MCF 10A (cell line): ENCODE results near the gene HECW1. TPM values are rescaled to one million over a fixed set of nuclear protein-coding genes. Genes with fewer than 3 reads are reported as not detected.

Experiments used
- BruUV-seq: library from RNA; stranded (reverse); fragments of 400-500 nt; replicated peaks from 2 replicates; lab custom pipeline; 2021; lab: Mats Ljungman, UMichigan
- CTCF ChIA-PET: fragments of 300-600 bp; sonication (Branson Sonifier 250); formaldehyde crosslinking; extraction: SDS; loops from one replicate; lab custom pipeline; 2021; ENCODE audit warnings: antibody characterized with exemption, inconsistent platforms; lab: Yijun Ruan, JAX
- POLR2A ChIA-PET: fragments of 300-600, 350-650 bp; sonication (Branson Sonifier 250); formaldehyde crosslinking; extraction: SDS; loops from one replicate; lab custom pipeline; 2020; ENCODE audit warnings: antibody characterized with exemption, inconsistent platforms; lab: Yijun Ruan, JAX
- DNase-seq: peaks from one replicate; pipeline ENCODE4 v3.0.0-alpha.2; 2018; ENCODE audit not compliant: unreplicated experiment
- H3K27ac Mint-ChIP-seq: one replicate; pipeline ENCODE4 v1.8.0; 2022; ENCODE audit warnings: mild to moderate bottlenecking, low read depth, mixed read lengths; ENCODE audit not compliant: unreplicated experiment
- H3K27me3 Mint-ChIP-seq: one replicate; pipeline ENCODE4 v1.8.0; 2022; ENCODE audit warnings: mixed read lengths; ENCODE audit not compliant: insufficient read depth, unreplicated experiment
- H3K36me3 Mint-ChIP-seq: one replicate; pipeline ENCODE4 v1.8.0; 2022; ENCODE audit warnings: mild to moderate bottlenecking, moderate library complexity, mixed read lengths; ENCODE audit not compliant: insufficient read depth, unreplicated experiment
- H3K4me1 Mint-ChIP-seq: one replicate; pipeline ENCODE4 v1.8.0; 2022; ENCODE audit warnings: mixed read lengths; ENCODE audit not compliant: insufficient read depth, unreplicated experiment
- H3K4me3 Mint-ChIP-seq: one replicate; pipeline ENCODE4 v1.8.0; 2022; ENCODE audit warnings: mild to moderate bottlenecking, moderate library complexity, mixed read lengths; ENCODE audit not compliant: unreplicated experiment
- H3K9me3 Mint-ChIP-seq: one replicate; pipeline ENCODE4 v1.8.0; 2022; ENCODE audit warnings: mixed read lengths; ENCODE audit not compliant: unreplicated experiment
- intact Hi-C: fragments of 100-400 bp; cut with micrococcal nuclease; formaldehyde crosslinking; loops from 2 replicates; pipeline ENCODE4 v1.14.1; 2022
- total RNA-seq: library from RNA; stranded (reverse); gene quantifications from 2 replicates; pipeline ENCODE4 v1.2.3, GENCODE V29; 2022
- TF ChIP-seq, protein P1 (sequence below): fragments of 200-600 bp; IDR thresholded peaks from one replicate; pipeline ENCODE4 v1.8.0; 2022; ENCODE audit warnings: antibody characterized with exemption, mild to moderate bottlenecking; ENCODE audit not compliant: unreplicated experiment

HECW1 gene
- total RNA-seq, 1 experiment from 2014 or later: not detected

DNA sequence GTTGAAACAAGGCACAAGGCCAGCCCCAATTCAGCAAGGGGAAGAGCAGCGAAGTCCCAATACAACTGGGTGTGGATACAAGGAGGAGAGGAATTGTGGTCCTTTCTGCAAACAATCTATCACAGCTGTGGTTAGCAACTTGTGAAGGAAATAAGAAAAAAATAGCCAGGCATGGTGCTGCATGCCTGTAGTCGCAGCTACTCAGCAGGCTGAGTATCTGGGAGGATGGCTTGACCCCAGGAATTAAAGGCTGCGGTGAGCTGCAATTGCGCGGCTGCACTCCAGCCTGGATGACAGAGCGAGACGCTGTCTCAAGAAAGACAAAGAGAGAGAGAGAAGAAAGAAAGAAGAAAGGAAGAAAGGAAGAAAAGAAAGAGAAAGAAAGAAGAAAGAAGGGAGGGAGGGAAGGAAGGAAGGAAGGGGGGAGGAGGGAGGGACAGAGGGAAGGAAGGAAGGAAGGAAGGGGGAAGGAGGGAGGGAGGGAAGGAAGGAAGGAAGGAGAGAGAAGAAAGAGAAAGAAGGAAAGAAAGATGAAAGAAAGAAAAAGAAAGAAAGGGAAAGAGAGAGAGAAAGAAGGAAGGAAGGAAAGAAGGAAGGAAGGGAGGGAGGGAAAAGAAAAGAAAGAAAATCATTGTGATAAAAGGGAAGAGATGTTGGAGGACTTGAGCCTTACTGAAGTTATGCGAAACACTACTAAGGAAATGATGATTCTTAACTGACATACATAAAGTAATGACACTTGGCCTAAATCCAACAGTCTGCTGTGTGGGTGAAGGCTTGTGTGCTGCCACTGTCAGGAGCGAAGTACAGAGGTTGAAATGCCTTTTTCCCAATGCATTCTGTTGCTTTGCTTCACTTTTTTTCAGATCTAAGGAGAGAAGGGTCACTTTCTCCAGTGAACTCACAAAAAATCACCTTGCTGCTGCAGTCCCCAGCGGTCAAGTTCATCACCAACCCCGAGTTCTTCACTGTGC is 353.4 kb downstream of the HECW1 start:
- DNase-seq: peak; percentile 71
- no peak overlapping the region for H3K27ac Mint-ChIP-seq
- H3K36me3 Mint-ChIP-seq: no peaks in the 10 kb centered on the region
- peak overlapping the region; percentile 34 for H3K4me3 Mint-ChIP-seq
- no peaks in the 10 kb centered on the region for H3K27me3 Mint-ChIP-seq
- ChIA-PET CTCF (interaction anchor here (0.6 to 1.4 kb wide), 2 partner anchors 117 to 246 kb away, joined by 5 to 6 read pairs; partner anchors contain the start of gene STK17A), POLR2A (no interaction called here)
- no TSS peak for BruUV-seq
- TF ChIP-seq, protein P1, sequence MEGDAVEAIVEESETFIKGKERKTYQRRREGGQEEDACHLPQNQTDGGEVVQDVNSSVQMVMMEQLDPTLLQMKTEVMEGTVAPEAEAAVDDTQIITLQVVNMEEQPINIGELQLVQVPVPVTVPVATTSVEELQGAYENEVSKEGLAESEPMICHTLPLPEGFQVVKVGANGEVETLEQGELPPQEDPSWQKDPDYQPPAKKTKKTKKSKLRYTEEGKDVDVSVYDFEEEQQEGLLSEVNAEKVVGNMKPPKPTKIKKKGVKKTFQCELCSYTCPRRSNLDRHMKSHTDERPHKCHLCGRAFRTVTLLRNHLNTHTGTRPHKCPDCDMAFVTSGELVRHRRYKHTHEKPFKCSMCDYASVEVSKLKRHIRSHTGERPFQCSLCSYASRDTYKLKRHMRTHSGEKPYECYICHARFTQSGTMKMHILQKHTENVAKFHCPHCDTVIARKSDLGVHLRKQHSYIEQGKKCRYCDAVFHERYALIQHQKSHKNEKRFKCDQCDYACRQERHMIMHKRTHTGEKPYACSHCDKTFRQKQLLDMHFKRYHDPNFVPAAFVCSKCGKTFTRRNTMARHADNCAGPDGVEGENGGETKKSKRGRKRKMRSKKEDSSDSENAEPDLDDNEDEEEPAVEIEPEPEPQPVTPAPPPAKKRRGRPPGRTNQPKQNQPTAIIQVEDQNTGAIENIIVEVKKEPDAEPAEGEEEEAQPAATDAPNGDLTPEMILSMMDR: no peak
- no peaks in the 10 kb centered on the region for H3K9me3 Mint-ChIP-seq
- peaks cover 39% of the 10 kb centered on the region for H3K4me1 Mint-ChIP-seq
- intact Hi-C loops: no loop called here

DNA sequence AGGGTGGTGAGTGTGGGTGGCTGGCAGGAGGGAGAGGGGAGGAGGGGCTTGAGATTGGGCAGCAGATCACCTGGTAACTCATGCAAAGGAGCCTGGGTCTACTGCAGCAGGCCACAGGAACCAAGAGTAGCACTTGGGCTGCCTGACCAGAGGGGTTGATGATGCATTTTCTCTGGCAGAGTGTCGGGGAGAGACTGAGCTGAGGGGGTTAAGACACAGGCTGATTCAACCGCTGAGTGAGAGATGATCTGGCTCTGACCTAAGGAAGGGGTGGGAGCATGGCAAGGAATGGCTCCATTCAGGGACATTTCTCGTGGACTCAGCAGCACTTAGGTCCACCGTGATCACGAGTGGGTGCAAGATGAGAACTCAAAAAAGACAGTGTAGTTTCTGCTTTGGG is 355.0 kb downstream of the HECW1 start:
- Mint-ChIP-seq H3K27me3 (no peaks in the 10 kb centered on the region), H3K9me3 (no peaks in the 10 kb centered on the region), H3K27ac (no peak overlapping the region), H3K36me3 (no peaks in the 10 kb centered on the region), H3K4me1 (peaks cover 38% of the 10 kb centered on the region), H3K4me3 (no peak overlapping the region)
- ChIA-PET CTCF (no interaction called here), POLR2A (no interaction called here)
- DNase-seq: peak; percentile 40
- intact Hi-C loops: no loop called here
- no TSS peak for BruUV-seq
- TF ChIP-seq, protein P1: no peak

DNA sequence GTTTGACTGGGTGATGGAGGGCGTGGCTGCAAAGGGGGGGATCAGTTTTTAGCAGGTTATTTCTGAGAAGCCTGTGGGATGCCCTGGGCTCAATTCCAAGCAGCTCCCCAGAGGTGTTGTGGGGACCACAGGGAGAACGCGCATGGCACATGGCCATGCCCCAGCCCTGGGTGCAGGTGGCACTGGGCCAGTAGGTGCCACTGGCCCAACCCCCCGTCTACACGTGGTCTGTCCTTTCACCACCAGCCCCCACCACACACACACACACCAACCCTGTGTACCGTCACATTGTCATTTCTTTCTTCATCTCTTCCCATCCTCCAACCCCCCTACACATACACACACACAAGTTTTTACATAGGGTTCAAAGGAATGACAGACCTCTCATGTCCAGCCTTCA is 355.4 kb downstream of the HECW1 start:
- Mint-ChIP-seq H3K9me3 (no peaks in the 10 kb centered on the region), H3K27ac (no peak overlapping the region), H3K27me3 (no peaks in the 10 kb centered on the region), H3K36me3 (no peaks in the 10 kb centered on the region), H3K4me1 (peaks cover 34% of the 10 kb centered on the region), H3K4me3 (no peak overlapping the region)
- intact Hi-C loops: no loop called here
- CTCF ChIA-PET: interaction anchor here (0.7 kb wide), 1 partner anchor 177 kb away, joined by 3 read pairs; no protein-coding TSS in a partner anchor
- DNase-seq: no peak
- no TSS peak for BruUV-seq
- POLR2A ChIA-PET: no interaction called here
- TF ChIP-seq, protein P1: no peak

DNA sequence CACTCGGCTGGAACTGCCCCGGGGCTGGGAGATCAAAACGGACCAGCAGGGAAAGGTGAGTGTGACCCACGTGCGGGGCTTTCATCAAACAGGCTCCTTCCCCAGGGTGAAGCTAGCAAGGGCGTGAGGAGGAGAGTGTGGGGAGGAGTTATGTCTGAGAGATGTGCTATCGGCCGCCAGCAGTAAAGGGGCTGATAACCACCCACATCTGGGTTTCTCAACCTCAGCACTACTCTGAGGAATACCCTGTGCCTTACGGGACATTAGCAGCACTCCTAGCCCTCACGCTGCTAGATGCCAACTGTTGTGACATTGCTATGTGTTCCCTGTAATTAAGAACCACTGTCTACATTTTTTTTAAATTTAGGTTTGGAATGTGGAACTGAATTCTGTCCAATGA is 356.6 kb downstream of the HECW1 start:
- H3K9me3 Mint-ChIP-seq: no peaks in the 10 kb centered on the region
- DNase-seq: no peak
- H3K4me1 Mint-ChIP-seq: peaks cover 22% of the 10 kb centered on the region
- POLR2A ChIA-PET: no interaction called here
- TF ChIP-seq, protein P1: no peak
- CTCF ChIA-PET: interaction anchor here (1.0 to 1.8 kb wide), 2 partner anchors 113 to 528 kb away, joined by 3 to 4 read pairs; no protein-coding TSS in a partner anchor
- no TSS peak for BruUV-seq
- H3K36me3 Mint-ChIP-seq: no peaks in the 10 kb centered on the region
- no peak overlapping the region for H3K4me3 Mint-ChIP-seq
- no peak overlapping the region for H3K27ac Mint-ChIP-seq
- intact Hi-C loops: no loop called here
- no peaks in the 10 kb centered on the region for H3K27me3 Mint-ChIP-seq
